GM19035 (cell line): ENCODE measurements around the gene TBC1D30.
A peak's percentile ranks its signal among the peaks of the same experiment; 100 is the strongest.

Experiments
- ATAC-seq: cut with Tn5 transposase; IDR thresholded peaks from one replicate; pipeline ENCODE4 v1.9.1; 2021; ENCODE audit not compliant: unreplicated experiment

TBC1D30 gene

GRCh38 chr12:64858882-64859605, 34.6 kb downstream of the TBC1D30 start:
- ATAC-seq: no peak

GRCh38 chr12:64860446-64860998, 36.1 kb downstream of the TBC1D30 start:
- no peak for ATAC-seq

- no peak for ATAC-seq
These were observed 39.9 kb downstream of the TBC1D30 start for GRCh38 chr12:64864319-64864718.

- no peak for ATAC-seq
These were observed 50.7 kb downstream of the TBC1D30 start for GRCh38 chr12:64875186-64875585.

- peak; percentile 3 for ATAC-seq
These were observed 52.1 kb downstream of the TBC1D30 start for GRCh38 chr12:64876388-64877071.

- peak; percentile 93 for ATAC-seq
These were observed 53.0 kb downstream of the TBC1D30 start for GRCh38 chr12:64877363-64878004.

GRCh38 chr12:64882687-64883086, 58.2 kb downstream of the TBC1D30 start:
- ATAC-seq: no peak

GRCh38 chr12:64883264-64884163, 59.1 kb downstream of the TBC1D30 start:
- no peak for ATAC-seq

- ATAC-seq: no peak
These were observed 59.7 kb downstream of the TBC1D30 start for GRCh38 chr12:64884164-64884542.

- no peak for ATAC-seq
These were observed 60.3 kb downstream of the TBC1D30 start for GRCh38 chr12:64884728-64885127.

GRCh38 chr12:64889434-64890216, 65.2 kb downstream of the TBC1D30 start:
- ATAC-seq: no peak

GRCh38 chr12:64890873-64891468, 66.5 kb downstream of the TBC1D30 start:
- ATAC-seq: no peak

- ATAC-seq: no peak
These were observed 67.2 kb downstream of the TBC1D30 start for GRCh38 chr12:64891629-64892028.

- ATAC-seq: no peak
These were observed 68.1 kb downstream of the TBC1D30 start for GRCh38 chr12:64892561-64892960.

- ATAC-seq: no peak
These were observed 69.5 kb downstream of the TBC1D30 start for GRCh38 chr12:64893961-64894360.

- no peak for ATAC-seq
These were observed 70.5 kb downstream of the TBC1D30 start for GRCh38 chr12:64894827-64895475.

- no peak for ATAC-seq
These were observed 71.1 kb downstream of the TBC1D30 start for GRCh38 chr12:64895526-64895925.

- ATAC-seq: no peak
These were observed 76.1 kb downstream of the TBC1D30 start for GRCh38 chr12:64900540-64900939.

- ATAC-seq: no peak
These were observed 79.2 kb downstream of the TBC1D30 start for GRCh38 chr12:64903479-64904152.
